HCT116 (cell line): ENCODE results near the gene MTA1. TPM values are rescaled to one million over a fixed set of nuclear protein-coding genes. Genes with fewer than 3 reads are reported as not detected.

ENCODE experiments used
- ATAC-seq: fragments of 200-7000 bp; cut with Tn5 transposase; 2 replicates; pipeline ENCODE4 v1.9.1; 2020; ENCODE audit warnings: mild to moderate bottlenecking, moderate library complexity
- BruUV-seq: library from RNA; stranded (reverse); fragments of 400-500 nt; replicated peaks from 2 replicates; lab custom pipeline; 2021; lab: Mats Ljungman, UMichigan
- CTCF ChIA-PET: fragments of 300-600 bp; sonication (Branson Sonifier 250); formaldehyde crosslinking; loops from one replicate; lab custom pipeline; 2021; ENCODE audit warnings: antibody characterized with exemption; lab: Charles Lee
- POLR2A ChIA-PET: fragments of 300-600, 350-600 bp; sonication (Branson Sonifier 250); formaldehyde crosslinking; loops from one replicate; lab custom pipeline; 2021; ENCODE audit warnings: antibody characterized with exemption; lab: Charles Lee
- RAD21 ChIA-PET, 2 experiments: fragments of 300-600 bp; sonication (Branson Sonifier 250); formaldehyde crosslinking; loops; one replicate each; lab custom pipeline; 2023; ENCODE audit warnings: low total read pairs in 2 of 2; ENCODE audit not compliant: uncharacterized antibody in 2 of 2, unreplicated experiment in 2 of 2, low non-redundant PET in 1 of 2; lab: Charles Lee
- DNase-seq: peaks from one replicate; pipeline ENCODE4 v3.0.0-alpha.2; 2010; ENCODE audit warnings: low read depth, low spot score
- H2AFZ ChIP-seq: fragments of 200-600 bp; shearing (Covaris generic), sonication (generic); 2 replicates; pipeline ENCODE4 v1.6.1; 2017; ENCODE audit warnings: low read depth, mixed run types, mixed read lengths, antibody characterized with exemption, low read length; ENCODE audit not compliant: poor library complexity, severe bottlenecking
- H3K27ac ChIP-seq: 2 replicates; pipeline ENCODE4 v1.5.1; 2012; ENCODE audit warnings: low read depth, low read length
- H3K27me3 ChIP-seq: fragments of 200-600 bp; sonication (generic); 2 replicates; pipeline ENCODE4 v1.6.1; 2016; ENCODE audit warnings: mixed run types, low read length, mixed read lengths; ENCODE audit not compliant: insufficient read depth
- H3K36me3 ChIP-seq, 2 experiments: fragments of 200-500 bp in 1 of 2; fragments of 200-600 bp in 1 of 2; sonication (Bioruptor generic) in 1 of 2; sonication (generic) in 1 of 2; 2 replicates each; pipeline versions ENCODE4 v1.5.1 to v1.6.1; 2014 to 2016; ENCODE audit warnings: low read length in 2 of 2, inconsistent platforms in 1 of 2, mixed read lengths in 1 of 2, mixed run types in 1 of 2; ENCODE audit not compliant: insufficient read depth in 2 of 2, control insufficient read depth in 1 of 2
- H3K4me1 ChIP-seq, 2 experiments: fragments of 200-600 bp in 1 of 2; sonication (generic) in 1 of 2; 2 replicates each; pipeline versions ENCODE4 v1.5.1 to v1.6.1; 2012 to 2017; ENCODE audit warnings: low read length in 2 of 2, inconsistent platforms in 1 of 2, mild to moderate bottlenecking in 1 of 2, mixed read lengths in 1 of 2, mixed run types in 1 of 2, moderate library complexity in 1 of 2; ENCODE audit not compliant: insufficient read depth in 2 of 2, control insufficient read depth in 1 of 2
- H3K4me2 ChIP-seq: fragments of 200-600 bp; sonication (generic); 2 replicates; pipeline ENCODE4 v1.6.1; 2017; ENCODE audit warnings: mixed run types, low read length, mixed read lengths
- H3K4me3 ChIP-seq, 2 experiments: fragments of 200-600 bp in 1 of 2; sonication (generic) in 1 of 2; replicated peaks in 1 of 2; 2 replicates each; pipeline ENCODE4 v1.5.1; 2011 to 2016; ENCODE audit warnings: low read length in 2 of 2, control low read depth in 1 of 2, low read depth in 1 of 2, mild to moderate bottlenecking in 1 of 2, mixed read lengths in 1 of 2, mixed run types in 1 of 2
- H3K79me2 ChIP-seq: fragments of 200-600 bp; sonication (generic); 2 replicates; pipeline ENCODE4 v1.6.1; 2017; ENCODE audit warnings: mild to moderate bottlenecking, mixed run types, low read length, moderate library complexity, mixed read lengths; ENCODE audit not compliant: insufficient read depth
- H3K9ac ChIP-seq: fragments of 200-600 bp; sonication (generic); 2 replicates; pipeline ENCODE4 v1.6.1; 2016; ENCODE audit warnings: low read length, mixed read lengths
- H3K9me2 ChIP-seq: fragments of 200-600 bp; sonication (generic), shearing (Covaris generic); 2 replicates; pipeline ENCODE4 v1.6.1; 2017; ENCODE audit warnings: mixed run types, mild to moderate bottlenecking, moderate library complexity; ENCODE audit not compliant: insufficient read depth
- H3K9me3 ChIP-seq, 2 experiments: fragments of 200-500 bp in 1 of 2; fragments of 200-600 bp in 1 of 2; sonication (Bioruptor generic) in 1 of 2; sonication (generic) in 1 of 2; 2 replicates each; pipeline ENCODE4 v1.6.1; 2014 to 2017; ENCODE audit warnings: low read length in 2 of 2, mixed read lengths in 2 of 2, inconsistent platforms in 1 of 2, low read depth in 1 of 2, mild to moderate bottlenecking in 1 of 2, mixed run types in 1 of 2, moderate library complexity in 1 of 2; ENCODE audit not compliant: control insufficient read depth in 1 of 2, insufficient read depth in 1 of 2
- H4K20me1 ChIP-seq: fragments of 200-600 bp; sonication (generic), shearing (Covaris generic); 2 replicates; pipeline ENCODE4 v1.6.1; 2017; ENCODE audit warnings: mixed run types, mild to moderate bottlenecking, moderate library complexity; ENCODE audit not compliant: insufficient read depth
- CBX3 ChIP-seq: IDR thresholded peaks from 2 replicates; pipeline ENCODE4 v1.6.1; 2012; ENCODE audit warnings: low read depth
- CEBPB ChIP-seq: IDR thresholded peaks from 2 replicates; pipeline ENCODE4 v1.6.1; 2012; ENCODE audit warnings: low read depth
- POLR2AphosphoS5 ChIP-seq: IDR thresholded peaks from 2 replicates; pipeline ENCODE4 v1.6.1; 2011; ENCODE audit warnings: mild to moderate bottlenecking, low read depth, low read length, moderate library complexity
- SP1 ChIP-seq: IDR thresholded peaks from 2 replicates; pipeline ENCODE4 v1.6.1; 2012; ENCODE audit warnings: low read depth
- ZFX ChIP-seq: fragments of 450-650 bp; IDR thresholded peaks from 2 replicates; pipeline ENCODE4 v1.6.1; 2017
- ZNF274 ChIP-seq: fragments of 200-500 bp; sonication (Bioruptor generic); IDR thresholded peaks from 2 replicates; pipeline ENCODE4 v1.6.1; 2014; ENCODE audit warnings: mild to moderate bottlenecking, low read depth, low read length, inconsistent platforms
- intact Hi-C: fragments of 100-400 bp; cut with micrococcal nuclease; formaldehyde crosslinking; loops from 2 replicates; pipeline ENCODE4 v1.10.0; 2022
- total RNA-seq: library from RNA; stranded (reverse); gene quantifications from one replicate; pipeline ENCODE4 v1.2.1, GENCODE V29; 2021; ENCODE audit not compliant: unreplicated experiment
- TF ChIP-seq, protein P1 (sequence below): IDR thresholded peaks from 2 replicates; pipeline ENCODE4 v1.6.1; 2012
- TF ChIP-seq, protein P2 (sequence below): IDR thresholded peaks from 2 replicates; pipeline ENCODE4 v1.6.1; 2011; ENCODE audit warnings: mild to moderate bottlenecking, low read length, moderate library complexity; ENCODE audit not compliant: insufficient replicate concordance; ENCODE audit errors: extremely low read depth

MTA1 gene
- total RNA-seq, 1 experiment from 2014 or later, result 229 TPM

DNA sequence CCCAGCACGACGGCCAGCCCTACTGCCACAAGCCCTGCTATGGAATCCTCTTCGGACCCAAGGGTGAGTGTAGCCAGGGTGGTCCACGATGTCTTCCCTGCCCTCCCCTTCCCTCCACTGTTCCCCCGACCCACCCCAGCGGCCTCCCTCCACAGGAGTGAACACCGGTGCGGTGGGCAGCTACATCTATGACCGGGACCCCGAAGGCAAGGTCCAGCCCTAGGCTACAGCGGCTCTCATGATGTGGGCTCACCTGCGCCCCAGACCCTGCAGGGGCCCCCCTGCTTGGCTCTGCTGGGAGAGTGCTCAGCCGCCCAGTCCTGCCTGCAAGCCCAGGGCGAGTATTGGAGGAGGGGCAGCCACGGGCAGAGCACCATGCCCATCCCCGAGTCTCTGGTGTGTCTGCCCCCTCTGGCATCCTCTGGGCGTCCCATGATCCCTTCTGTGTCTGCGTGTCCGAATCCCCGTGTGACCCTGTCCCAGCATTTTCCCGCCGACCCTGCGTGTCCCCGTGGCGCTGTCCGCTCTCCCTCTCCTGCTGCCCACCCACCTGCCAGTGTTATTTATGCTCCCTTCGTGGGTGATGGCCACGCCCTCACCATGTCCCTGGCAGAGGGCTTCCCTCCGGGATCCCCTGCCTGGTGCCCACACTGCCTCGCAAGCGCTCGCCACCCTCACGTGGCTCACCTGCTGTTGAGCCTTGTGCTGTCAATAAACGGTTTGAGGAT, 60.0 kb downstream of the MTA1 start:
- Histone ChIP-seq H3K9ac (no peak overlapping the region), H3K9me2 (no peaks in the 10 kb centered on the region), H3K36me3 (no peaks in the 10 kb centered on the region), H3K27me3 (no peaks in the 10 kb centered on the region), H3K4me3 (no peak overlapping the region), H3K9me3 (no peaks in the 10 kb centered on the region), H3K27ac (no peak overlapping the region), H3K4me1 (peaks cover 30 to 59% of the 10 kb centered on the region in 2 experiments), H2AFZ (no peak overlapping the region), H3K79me2 (no peaks in the 10 kb centered on the region), H3K4me2 (no peak overlapping the region), H4K20me1 (no peaks in the 10 kb centered on the region)
- no peak for DNase-seq
- TF ChIP-seq CBX3, result no peak
- no peak for TF ChIP-seq ZFX
- TF ChIP-seq, protein P1, sequence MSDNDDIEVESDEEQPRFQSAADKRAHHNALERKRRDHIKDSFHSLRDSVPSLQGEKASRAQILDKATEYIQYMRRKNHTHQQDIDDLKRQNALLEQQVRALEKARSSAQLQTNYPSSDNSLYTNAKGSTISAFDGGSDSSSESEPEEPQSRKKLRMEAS, result no peak
- no peak for TF ChIP-seq SP1
- TF ChIP-seq POLR2AphosphoS5, result no peak
- TF ChIP-seq, protein P2, sequence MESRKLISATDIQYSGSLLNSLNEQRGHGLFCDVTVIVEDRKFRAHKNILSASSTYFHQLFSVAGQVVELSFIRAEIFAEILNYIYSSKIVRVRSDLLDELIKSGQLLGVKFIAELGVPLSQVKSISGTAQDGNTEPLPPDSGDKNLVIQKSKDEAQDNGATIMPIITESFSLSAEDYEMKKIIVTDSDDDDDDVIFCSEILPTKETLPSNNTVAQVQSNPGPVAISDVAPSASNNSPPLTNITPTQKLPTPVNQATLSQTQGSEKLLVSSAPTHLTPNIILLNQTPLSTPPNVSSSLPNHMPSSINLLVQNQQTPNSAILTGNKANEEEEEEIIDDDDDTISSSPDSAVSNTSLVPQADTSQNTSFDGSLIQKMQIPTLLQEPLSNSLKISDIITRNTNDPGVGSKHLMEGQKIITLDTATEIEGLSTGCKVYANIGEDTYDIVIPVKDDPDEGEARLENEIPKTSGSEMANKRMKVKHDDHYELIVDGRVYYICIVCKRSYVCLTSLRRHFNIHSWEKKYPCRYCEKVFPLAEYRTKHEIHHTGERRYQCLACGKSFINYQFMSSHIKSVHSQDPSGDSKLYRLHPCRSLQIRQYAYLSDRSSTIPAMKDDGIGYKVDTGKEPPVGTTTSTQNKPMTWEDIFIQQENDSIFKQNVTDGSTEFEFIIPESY, result no peak
- no peak for TF ChIP-seq ZNF274
- no peak for TF ChIP-seq CEBPB
- ChIA-PET CTCF (no interaction called here), POLR2A (no interaction called here), RAD21 (no interaction called here)
- no TSS peak for BruUV-seq
- intact Hi-C loops, result no loop called here
- ATAC-seq, result no peak
